Caco-2 (cell line): ENCODE results near the gene SH3GL1. TPM values are rescaled to one million over a fixed set of nuclear protein-coding genes. Genes with fewer than 3 reads are reported as not detected.
A peak's percentile ranks its signal among the peaks of the same experiment; 100 is the strongest.

ENCODE experiments used
- BruUV-seq: library from RNA; stranded (reverse); fragments of 400-500 nt; replicated peaks from 2 replicates; lab custom pipeline; 2021; lab: Mats Ljungman, UMichigan
- CTCF ChIA-PET: fragments of 300-600 bp; sonication (Branson Sonifier 250); formaldehyde crosslinking; loops from one replicate; lab custom pipeline; 2022; ENCODE audit warnings: antibody characterized with exemption; lab: Charles Lee
- POLR2A ChIA-PET: fragments of 300-600 bp; sonication (Branson Sonifier 250); formaldehyde crosslinking; loops from one replicate; lab custom pipeline; 2022; ENCODE audit warnings: antibody characterized with exemption; lab: Charles Lee
- DNase-seq, 2 experiments: peaks; one replicate each; pipeline versions ENCODE4 v3.0.0 to v3.0.0-alpha.2; 2020 to 2022
- H3K27me3 ChIP-seq: replicated peaks from 2 replicates; pipeline ENCODE4 v1.6.0; 2011; ENCODE audit warnings: low read length; ENCODE audit not compliant: control insufficient read depth, insufficient read depth
- H3K36me3 ChIP-seq: 2 replicates; pipeline ENCODE4 v1.5.1; 2011; ENCODE audit warnings: low read length; ENCODE audit not compliant: control insufficient read depth, insufficient read depth
- H3K4me1 ChIP-seq: fragments of 250-450 bp; sonication (Bioruptor Pico); 2 replicates; pipeline ENCODE4 v1.5.1; 2020; ENCODE audit warnings: mild to moderate bottlenecking
- H3K4me3 ChIP-seq: 2 replicates; pipeline ENCODE4 v1.5.1; 2011; ENCODE audit warnings: low read depth, mild to moderate bottlenecking, control low read depth, low read length
- H3K9me3 ChIP-seq: fragments of 250-450 bp; sonication (Bioruptor Pico); 2 replicates; pipeline ENCODE4 v1.5.1; 2020; ENCODE audit warnings: mild to moderate bottlenecking, moderate library complexity
- H3K27ac Mint-ChIP-seq: one replicate; pipeline ENCODE4 v1.8.0; 2022; ENCODE audit warnings: mixed read lengths; ENCODE audit not compliant: unreplicated experiment
- H3K27me3 Mint-ChIP-seq: one replicate; pipeline ENCODE4 v1.8.0; 2022; ENCODE audit warnings: mixed read lengths; ENCODE audit not compliant: insufficient read depth, unreplicated experiment
- H3K36me3 Mint-ChIP-seq: one replicate; pipeline ENCODE4 v1.8.0; 2022; ENCODE audit warnings: mild to moderate bottlenecking, mixed read lengths; ENCODE audit not compliant: insufficient read depth, unreplicated experiment
- H3K4me1 Mint-ChIP-seq: one replicate; pipeline ENCODE4 v1.8.0; 2022; ENCODE audit warnings: low read depth, mixed read lengths; ENCODE audit not compliant: unreplicated experiment
- H3K4me3 Mint-ChIP-seq: one replicate; pipeline ENCODE4 v1.8.0; 2022; ENCODE audit warnings: mild to moderate bottlenecking, moderate library complexity, mixed read lengths; ENCODE audit not compliant: unreplicated experiment
- H3K9me3 Mint-ChIP-seq: one replicate; pipeline ENCODE4 v1.8.0; 2022; ENCODE audit warnings: mixed read lengths; ENCODE audit not compliant: unreplicated experiment
- CTCF ChIP-seq, 2 experiments: fragments of 200-600 bp in 1 of 2; IDR thresholded peaks; 1 replicate in 1 of 2; 2 replicates in 1 of 2; pipeline versions ENCODE4 v1.5.1 to v1.8.0; 2011 to 2022; ENCODE audit warnings: antibody characterized with exemption in 1 of 2, control low read depth in 1 of 2, inconsistent platforms in 1 of 2, low read depth in 1 of 2, low read length in 1 of 2, mild to moderate bottlenecking in 1 of 2, moderate library complexity in 1 of 2; ENCODE audit not compliant: insufficient read depth in 1 of 2, severe bottlenecking in 1 of 2, unreplicated experiment in 1 of 2
- intact Hi-C: fragments of 100-400 bp; cut with micrococcal nuclease; formaldehyde crosslinking; loops from one replicate; pipeline ENCODE4 v1.10.0; 2022; ENCODE audit not compliant: unreplicated experiment
- total RNA-seq: library from RNA; stranded (reverse); gene quantifications from 2 replicates; pipeline ENCODE4 v1.2.3, GENCODE V29; 2022

SH3GL1 gene
- total RNA-seq, 1 experiment from 2014 or later, result 91.3 TPM

DNA sequence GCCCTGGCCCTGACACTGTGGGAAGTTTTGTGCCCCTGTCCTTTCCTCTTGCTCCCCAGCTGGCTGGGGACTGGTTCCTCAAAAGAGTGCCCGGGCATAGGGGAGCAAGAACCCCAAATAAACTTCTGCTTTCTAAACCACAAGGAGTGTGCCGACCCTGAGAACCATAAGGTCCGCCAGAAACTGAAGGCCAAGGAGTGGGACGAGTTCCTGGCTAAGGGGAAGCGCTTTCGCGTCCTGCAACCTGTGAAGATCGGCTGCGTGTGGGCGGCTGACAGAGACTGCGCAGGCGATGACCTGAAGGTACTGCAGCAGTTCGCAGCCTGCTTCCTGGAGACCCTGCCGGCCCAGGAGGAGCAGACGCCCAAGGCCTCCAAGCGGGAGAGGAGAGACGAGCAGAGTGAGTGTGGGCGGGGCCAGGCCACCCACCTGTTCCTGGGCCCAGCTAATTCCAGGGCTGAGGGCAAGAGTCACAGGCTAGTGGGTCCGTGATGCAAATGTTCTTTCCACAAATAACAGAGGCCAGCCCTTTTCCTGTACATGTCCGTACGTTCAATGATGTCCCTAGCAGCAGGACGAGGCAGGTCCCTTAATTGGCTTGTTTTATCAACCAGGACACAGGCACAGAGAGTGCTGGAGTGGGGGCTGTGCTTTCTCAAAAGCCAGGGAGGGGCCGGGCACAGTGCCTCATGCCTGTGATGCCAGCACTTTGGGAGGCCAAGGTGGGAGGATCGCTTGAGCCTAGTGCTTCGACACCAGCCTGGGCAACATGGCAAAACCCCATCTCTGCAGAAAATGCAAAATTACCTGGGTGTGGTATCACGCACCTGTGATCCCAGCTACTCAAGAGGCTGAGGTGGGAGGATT is 31.7 kb upstream of the SH3GL1 start:
- Mint-ChIP-seq H3K36me3 (peaks cover 91% of the 10 kb centered on the region), H3K4me3 (no peak overlapping the region), H3K4me1 (no peaks in the 10 kb centered on the region), H3K27ac (no peak overlapping the region), H3K9me3 (no peaks in the 10 kb centered on the region), H3K27me3 (no peaks in the 10 kb centered on the region)
- Histone ChIP-seq H3K36me3 (peaks cover 3% of the 10 kb centered on the region), H3K9me3 (no peaks in the 10 kb centered on the region), H3K4me3 (no peak overlapping the region), H3K4me1 (no peaks in the 10 kb centered on the region), H3K27me3 (no peaks in the 10 kb centered on the region)
- ChIA-PET POLR2A (no interaction called here), CTCF (no interaction called here)
- intact Hi-C loops, result no loop called here
- BruUV-seq, result no TSS peak
- no peak for DNase-seq
- no peak for TF ChIP-seq CTCF (IDR thresholded peaks at IDR 0.05; ENCODE audit: insufficient read depth in 1 of 2, low read depth in 1 of 2, low read length in 1 of 2, severe bottlenecking in 1 of 2, unreplicated experiment in 1 of 2)

DNA sequence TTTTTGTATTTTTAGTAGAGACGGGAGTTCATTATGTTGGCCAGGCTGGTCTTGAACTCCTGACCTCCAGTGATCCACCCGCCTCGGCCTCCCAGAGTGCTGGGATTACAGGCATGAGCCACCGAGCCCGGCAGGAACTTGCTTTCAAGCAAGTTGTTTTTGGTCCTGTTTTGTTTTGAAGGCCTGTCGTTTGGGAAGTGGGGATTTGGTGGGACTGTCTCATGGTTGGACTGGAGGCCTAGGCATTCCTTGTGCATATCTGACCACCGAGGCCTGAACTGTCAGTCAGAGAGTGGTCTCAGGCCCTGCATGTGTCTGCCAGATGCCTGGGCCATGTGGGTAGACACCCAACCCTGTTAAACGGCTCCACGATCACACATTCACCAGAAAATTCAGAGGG is 30.9 kb upstream of the SH3GL1 start:
- Histone ChIP-seq H3K9me3 (no peaks in the 10 kb centered on the region), H3K4me1 (no peaks in the 10 kb centered on the region), H3K4me3 (no peak overlapping the region), H3K27me3 (no peaks in the 10 kb centered on the region), H3K36me3 (peaks cover 3% of the 10 kb centered on the region)
- POLR2A ChIA-PET, result no interaction called here
- no peak for DNase-seq
- intact Hi-C loops, result no loop called here
- H3K4me3 Mint-ChIP-seq, result no peak overlapping the region
- no peak for TF ChIP-seq CTCF (IDR thresholded peaks at IDR 0.05; ENCODE audit: insufficient read depth in 1 of 2, low read depth in 1 of 2, low read length in 1 of 2, severe bottlenecking in 1 of 2, unreplicated experiment in 1 of 2)
- CTCF ChIA-PET, result no interaction called here
- H3K27ac Mint-ChIP-seq, result no peak overlapping the region
- no peaks in the 10 kb centered on the region for H3K9me3 Mint-ChIP-seq
- no peaks in the 10 kb centered on the region for H3K4me1 Mint-ChIP-seq
- H3K27me3 Mint-ChIP-seq, result no peaks in the 10 kb centered on the region
- peaks cover 91% of the 10 kb centered on the region for H3K36me3 Mint-ChIP-seq
- BruUV-seq, result no TSS peak

DNA sequence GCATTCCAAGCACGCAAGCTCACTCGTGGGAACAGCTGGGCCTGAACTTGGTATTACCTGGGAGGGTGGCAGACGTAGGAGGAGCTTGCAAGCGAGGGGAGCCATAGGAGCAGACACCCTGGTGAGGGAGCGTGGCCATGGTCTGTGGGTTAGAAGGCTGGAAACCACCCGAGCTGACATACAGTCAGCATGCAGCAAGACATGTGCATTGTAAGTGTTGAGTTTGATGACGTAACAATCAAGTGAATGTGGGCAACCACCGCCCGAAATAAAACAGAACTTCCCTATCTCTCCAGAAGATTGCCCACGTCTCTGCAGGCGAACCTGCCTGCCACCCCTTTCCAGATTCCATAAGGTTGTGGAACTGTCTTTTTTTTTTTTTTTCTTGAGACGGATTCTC is 30.4 kb upstream of the SH3GL1 start:
- DNase-seq, result no peak
- peaks cover 3% of the 10 kb centered on the region for H3K36me3 ChIP-seq
- BruUV-seq, result no TSS peak
- intact Hi-C loops, result no loop called here
- Mint-ChIP-seq H3K4me3 (no peak overlapping the region), H3K27me3 (no peaks in the 10 kb centered on the region), H3K36me3 (peaks cover 95% of the 10 kb centered on the region), H3K9me3 (no peaks in the 10 kb centered on the region), H3K27ac (peak overlapping the region; percentile 41), H3K4me1 (no peaks in the 10 kb centered on the region)
- H3K4me1 ChIP-seq, result no peaks in the 10 kb centered on the region
- no peak for TF ChIP-seq CTCF (IDR thresholded peaks at IDR 0.05; ENCODE audit: insufficient read depth in 1 of 2, low read depth in 1 of 2, low read length in 1 of 2, severe bottlenecking in 1 of 2, unreplicated experiment in 1 of 2)
- POLR2A ChIA-PET, result no interaction called here
- H3K9me3 ChIP-seq, result no peaks in the 10 kb centered on the region
- CTCF ChIA-PET, result no interaction called here
- H3K4me3 ChIP-seq, result no peak overlapping the region
- H3K27me3 ChIP-seq, result no peaks in the 10 kb centered on the region
